ENCODE data around the gene RPRML. TPM values are rescaled to one million over a fixed set of nuclear protein-coding genes. Genes with fewer than 3 reads are reported as not detected.
A peak's percentile ranks its signal among the peaks of the same experiment; 100 is the strongest.
"Not testable (repeated sequence)": the region's sequence is repeated elsewhere in the genome, so short reads cannot be mapped to it uniquely, and the experiment has no call there.

Gene RPRML
- under 1 TPM in 1 of 2 donors, not detected in 1; 0.44 TPM for polyA plus RNA-seq

DNA sequence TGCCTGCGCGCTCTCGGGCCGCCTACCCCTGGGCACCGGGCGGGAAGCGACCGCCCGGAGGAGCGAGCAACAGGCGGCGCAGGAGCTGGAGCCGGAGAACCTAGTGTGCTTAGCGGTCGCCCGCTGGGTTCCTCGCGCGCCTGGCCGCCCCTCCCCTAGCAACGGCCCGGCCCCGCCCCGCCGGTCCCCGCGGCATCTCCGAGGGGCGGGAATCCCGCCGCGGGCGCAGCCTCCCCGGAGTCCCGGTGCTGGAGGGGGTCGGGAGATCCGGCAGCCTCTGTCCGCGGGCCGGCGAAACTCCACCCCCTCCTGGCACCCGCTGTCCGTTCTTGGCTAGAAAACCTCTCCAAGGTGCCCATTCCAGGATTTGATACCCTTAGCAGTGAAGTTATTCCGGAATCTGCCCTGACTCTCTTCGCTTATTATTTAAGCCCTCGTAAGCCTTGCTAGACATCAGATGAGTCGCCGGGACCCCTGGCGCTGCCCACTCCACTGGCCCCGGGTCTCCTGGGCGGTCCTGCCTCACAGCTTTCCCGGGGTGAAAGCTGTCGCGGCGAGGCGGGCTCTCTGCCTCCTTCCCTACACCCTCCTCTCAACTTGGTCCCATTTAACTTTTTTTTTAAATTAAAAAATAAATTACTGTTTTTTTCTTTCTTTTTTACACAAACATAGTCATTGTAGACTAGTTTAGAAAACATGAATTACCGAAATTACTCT is at the start of gene RPRML:
Gene RPRML, minus strand, starts transcription at position 107 of the 717 bp plus-strand sequence. CDS start 246 bp downstream, outside the sequence.
- Histone ChIP-seq H3K27ac (ENCODE audit: low read depth in 2 of 2, low read length in 1 of 2) (no peak within 1 kb of the TSS), H3K4me1 (ENCODE audit: control insufficient read depth in 2 of 2, insufficient read depth in 2 of 2, low read length in 1 of 2) (peaks cover 6 to 10% of the 10 kb centered on the region in 2 donors), H3K4me3 (ENCODE audit: low read depth in 1 of 2, low read length in 2 of 2) (peak within 1 kb of the TSS; percentile 46 to 51), H3K27me3 (ENCODE audit: control insufficient read depth in 1 of 2, insufficient read depth in 2 of 2, low read length in 2 of 2) (peaks cover 0 to 13% of the 10 kb centered on the region in 2 donors), H3K36me3 (ENCODE audit: control insufficient read depth in 2 of 2, insufficient read depth in 2 of 2, low read length in 1 of 2) (no peaks in the 10 kb centered on the region), H3K9me3 (ENCODE audit: control insufficient read depth in 2 of 2, insufficient read depth in 1 of 2, low read depth in 1 of 2, low read length in 1 of 2) (peaks cover 0 to 2% of the 10 kb centered on the region in 2 donors)
- 2% methylated on average over 40 to 57 of the region's 57 CpGs for WGBS, 2 donors

- not testable (repeated sequence) for H3K36me3 ChIP-seq (ENCODE audit: control insufficient read depth in 2 of 2, insufficient read depth in 2 of 2, low read length in 1 of 2); H3K4me1 ChIP-seq (ENCODE audit: control insufficient read depth in 2 of 2, insufficient read depth in 2 of 2, low read length in 1 of 2); H3K9me3 ChIP-seq (ENCODE audit: control insufficient read depth in 2 of 2, insufficient read depth in 1 of 2, low read depth in 1 of 2, low read length in 1 of 2); H3K27ac ChIP-seq (ENCODE audit: low read depth in 2 of 2, low read length in 1 of 2); H3K27me3 ChIP-seq (ENCODE audit: control insufficient read depth in 1 of 2, insufficient read depth in 2 of 2, low read length in 2 of 2); H3K4me3 ChIP-seq (ENCODE audit: low read depth in 1 of 2, low read length in 2 of 2)
- 96% methylated on average over 10 to 12 of the region's 15 CpGs for WGBS, 2 donors
Measured at GRCh38 chr17:47016966-47017365, 37.9 kb upstream of the RPRML start.

DNA sequence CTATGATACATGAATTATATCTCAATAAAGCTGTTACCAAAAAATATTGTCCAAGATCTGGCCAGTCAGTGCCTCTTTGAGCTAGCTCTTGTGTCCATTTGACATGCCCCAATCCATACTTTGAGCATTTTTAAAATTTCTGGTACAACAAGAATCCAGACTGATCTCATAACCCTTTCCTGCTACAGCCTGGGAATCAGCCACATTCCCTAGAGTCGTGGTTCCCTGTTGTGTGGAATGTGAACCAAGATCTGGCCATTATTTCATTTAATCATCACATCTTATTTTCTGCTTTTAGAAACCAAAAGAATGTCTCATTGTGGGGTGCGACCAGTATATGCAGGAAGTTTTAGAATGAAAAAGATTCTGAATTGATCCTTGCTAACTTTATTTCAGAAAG is 34.3 kb upstream of the RPRML start:
- H3K27me3 ChIP-seq (ENCODE audit: control insufficient read depth in 1 of 2, insufficient read depth in 2 of 2, low read length in 2 of 2): no peaks in the 10 kb centered on the region
- no peaks in the 10 kb centered on the region for H3K36me3 ChIP-seq (ENCODE audit: control insufficient read depth in 2 of 2, insufficient read depth in 2 of 2, low read length in 1 of 2)
- no peaks in the 10 kb centered on the region for H3K4me1 ChIP-seq (ENCODE audit: control insufficient read depth in 2 of 2, insufficient read depth in 2 of 2, low read length in 1 of 2)
- H3K27ac ChIP-seq (ENCODE audit: low read depth in 2 of 2, low read length in 1 of 2): no peak overlapping the region
- 86 to 91% methylated on average over 2 of the region's 2 CpGs for WGBS, 2 donors
- no peaks in the 10 kb centered on the region for H3K9me3 ChIP-seq (ENCODE audit: control insufficient read depth in 2 of 2, insufficient read depth in 1 of 2, low read depth in 1 of 2, low read length in 1 of 2)
- H3K4me3 ChIP-seq (ENCODE audit: low read depth in 1 of 2, low read length in 2 of 2): no peak overlapping the region

- H3K27ac ChIP-seq (ENCODE audit: low read depth in 2 of 2, low read length in 1 of 2): no peak overlapping the region
- H3K36me3 ChIP-seq (ENCODE audit: control insufficient read depth in 2 of 2, insufficient read depth in 2 of 2, low read length in 1 of 2): no peaks in the 10 kb centered on the region
- no peaks in the 10 kb centered on the region for H3K27me3 ChIP-seq (ENCODE audit: control insufficient read depth in 1 of 2, insufficient read depth in 2 of 2, low read length in 2 of 2)
- no peaks in the 10 kb centered on the region for H3K9me3 ChIP-seq (ENCODE audit: control insufficient read depth in 2 of 2, insufficient read depth in 1 of 2, low read depth in 1 of 2, low read length in 1 of 2)
- H3K4me3 ChIP-seq (ENCODE audit: low read depth in 1 of 2, low read length in 2 of 2): no peak overlapping the region
- no peaks in the 10 kb centered on the region for H3K4me1 ChIP-seq (ENCODE audit: control insufficient read depth in 2 of 2, insufficient read depth in 2 of 2, low read length in 1 of 2)
Measured at GRCh38 chr17:47012457-47012856, 33.4 kb upstream of the RPRML start.

DNA sequence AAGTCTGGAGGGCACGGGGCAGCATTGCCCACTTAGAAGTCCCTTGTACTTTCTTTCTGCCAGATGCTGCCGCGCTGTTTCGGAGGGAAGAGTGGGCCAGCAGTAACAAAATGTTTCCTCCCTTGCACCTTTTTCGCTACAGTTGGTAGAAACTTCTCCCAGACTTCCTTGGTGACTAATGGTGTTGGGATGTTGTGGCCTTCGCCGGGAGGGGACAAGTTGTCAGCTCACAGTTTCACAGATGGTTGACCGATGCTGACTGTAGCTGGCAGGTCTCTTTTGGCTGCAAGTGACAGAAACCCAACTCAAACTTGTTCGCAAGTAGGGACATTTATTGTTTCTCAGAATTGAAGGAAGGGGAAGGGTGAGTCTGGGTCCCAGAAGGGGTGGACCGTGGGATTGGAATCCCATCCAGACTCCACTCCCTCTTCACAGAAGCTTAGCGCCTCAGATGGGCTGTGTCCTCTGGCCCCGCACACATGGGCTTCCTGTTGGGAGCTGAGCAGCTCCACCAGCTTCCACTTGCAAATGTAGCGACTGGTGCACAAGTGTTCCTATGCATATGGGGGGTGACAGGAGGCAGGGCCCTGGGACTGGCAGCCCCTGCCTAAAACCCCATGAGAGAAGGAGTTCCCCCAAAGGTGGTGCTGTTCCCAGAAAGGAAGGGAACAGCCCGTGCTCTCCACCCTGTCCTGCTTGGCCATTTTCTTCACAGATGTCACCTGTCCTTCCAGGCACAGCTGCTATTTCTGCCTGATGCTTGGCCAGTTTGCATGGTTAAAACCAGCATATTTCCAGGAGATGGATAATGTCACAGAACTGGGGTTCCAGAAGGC is 30.9 kb upstream of the RPRML start:
- no peaks in the 10 kb centered on the region for H3K4me1 ChIP-seq (ENCODE audit: control insufficient read depth in 2 of 2, insufficient read depth in 2 of 2, low read length in 1 of 2)
- no peaks in the 10 kb centered on the region for H3K27me3 ChIP-seq (ENCODE audit: control insufficient read depth in 1 of 2, insufficient read depth in 2 of 2, low read length in 2 of 2)
- no peaks in the 10 kb centered on the region for H3K9me3 ChIP-seq (ENCODE audit: control insufficient read depth in 2 of 2, insufficient read depth in 1 of 2, low read depth in 1 of 2, low read length in 1 of 2)
- no peak overlapping the region for H3K27ac ChIP-seq (ENCODE audit: low read depth in 2 of 2, low read length in 1 of 2)
- 92 to 94% methylated on average over 14 of the region's 14 CpGs for WGBS, 2 donors
- no peak overlapping the region for H3K4me3 ChIP-seq (ENCODE audit: low read depth in 1 of 2, low read length in 2 of 2)
- no peaks in the 10 kb centered on the region for H3K36me3 ChIP-seq (ENCODE audit: control insufficient read depth in 2 of 2, insufficient read depth in 2 of 2, low read length in 1 of 2)

DNA sequence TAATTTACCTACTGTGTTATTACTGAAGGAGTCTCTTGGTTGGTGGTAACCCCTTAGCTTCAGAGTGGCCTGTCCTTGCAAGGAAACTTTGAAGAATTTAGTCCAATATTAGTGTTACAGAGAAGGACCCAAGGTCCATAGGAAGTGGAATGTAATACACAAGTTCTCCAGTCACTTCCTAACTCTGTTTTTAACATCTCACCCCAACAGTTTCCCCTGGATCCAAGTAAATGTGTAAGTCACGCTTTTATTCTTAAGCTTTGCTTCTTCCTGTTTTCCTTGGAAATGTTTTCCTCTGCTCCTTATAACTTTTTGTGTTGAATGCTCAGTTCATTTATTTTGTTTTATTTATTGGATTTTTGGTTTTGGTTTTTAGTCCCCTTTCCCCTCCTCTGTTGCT is 25.9 kb upstream of the RPRML start:
- Histone ChIP-seq H3K4me1 (ENCODE audit: control insufficient read depth in 2 of 2, insufficient read depth in 2 of 2, low read length in 1 of 2) (no peaks in the 10 kb centered on the region), H3K27ac (ENCODE audit: low read depth in 2 of 2, low read length in 1 of 2) (no peak overlapping the region), H3K27me3 (ENCODE audit: control insufficient read depth in 1 of 2, insufficient read depth in 2 of 2, low read length in 2 of 2) (no peaks in the 10 kb centered on the region), H3K36me3 (ENCODE audit: control insufficient read depth in 2 of 2, insufficient read depth in 2 of 2, low read length in 1 of 2) (no peaks in the 10 kb centered on the region), H3K4me3 (ENCODE audit: low read depth in 1 of 2, low read length in 2 of 2) (no peak overlapping the region), H3K9me3 (ENCODE audit: control insufficient read depth in 2 of 2, insufficient read depth in 1 of 2, low read depth in 1 of 2, low read length in 1 of 2) (no peaks in the 10 kb centered on the region)
- 74 to 77% methylated on average over 1 of the region's 1 CpG for WGBS, 2 donors

- WGBS, 2 donors: 79 to 89% methylated on average over 4 to 5 of the region's 5 CpGs
- not testable (repeated sequence) for H3K4me3 ChIP-seq (ENCODE audit: low read depth in 1 of 2, low read length in 2 of 2); H3K4me1 ChIP-seq (ENCODE audit: control insufficient read depth in 2 of 2, insufficient read depth in 2 of 2, low read length in 1 of 2); H3K36me3 ChIP-seq (ENCODE audit: control insufficient read depth in 2 of 2, insufficient read depth in 2 of 2, low read length in 1 of 2); H3K27ac ChIP-seq (ENCODE audit: low read depth in 2 of 2, low read length in 1 of 2); H3K27me3 ChIP-seq (ENCODE audit: control insufficient read depth in 1 of 2, insufficient read depth in 2 of 2, low read length in 2 of 2); H3K9me3 ChIP-seq (ENCODE audit: control insufficient read depth in 2 of 2, insufficient read depth in 1 of 2, low read depth in 1 of 2, low read length in 1 of 2)
Measured at GRCh38 chr17:47003864-47004263, 24.8 kb upstream of the RPRML start.

GRCh38 chr17:46995841-46996571 is 17.0 kb upstream of the RPRML start:
- 73 to 74% methylated on average over 4 of the region's 4 CpGs for WGBS, 2 donors
- Histone ChIP-seq H3K4me3 (ENCODE audit: low read depth in 1 of 2, low read length in 2 of 2) (no peak overlapping the region), H3K27me3 (ENCODE audit: control insufficient read depth in 1 of 2, insufficient read depth in 2 of 2, low read length in 2 of 2) (no peaks in the 10 kb centered on the region), H3K27ac (ENCODE audit: low read depth in 2 of 2, low read length in 1 of 2) (no peak overlapping the region), H3K36me3 (ENCODE audit: control insufficient read depth in 2 of 2, insufficient read depth in 2 of 2, low read length in 1 of 2) (no peaks in the 10 kb centered on the region), H3K9me3 (ENCODE audit: control insufficient read depth in 2 of 2, insufficient read depth in 1 of 2, low read depth in 1 of 2, low read length in 1 of 2) (no peaks in the 10 kb centered on the region), H3K4me1 (ENCODE audit: control insufficient read depth in 2 of 2, insufficient read depth in 2 of 2, low read length in 1 of 2) (no peaks in the 10 kb centered on the region)

GRCh38 chr17:46994993-46995392 is 15.9 kb upstream of the RPRML start:
- Histone ChIP-seq H3K4me3 (ENCODE audit: low read depth in 1 of 2, low read length in 2 of 2) (no peak overlapping the region), H3K36me3 (ENCODE audit: control insufficient read depth in 2 of 2, insufficient read depth in 2 of 2, low read length in 1 of 2) (no peaks in the 10 kb centered on the region), H3K27me3 (ENCODE audit: control insufficient read depth in 1 of 2, insufficient read depth in 2 of 2, low read length in 2 of 2) (no peaks in the 10 kb centered on the region), H3K9me3 (ENCODE audit: control insufficient read depth in 2 of 2, insufficient read depth in 1 of 2, low read depth in 1 of 2, low read length in 1 of 2) (no peaks in the 10 kb centered on the region), H3K27ac (ENCODE audit: low read depth in 2 of 2, low read length in 1 of 2) (no peak overlapping the region), H3K4me1 (ENCODE audit: control insufficient read depth in 2 of 2, insufficient read depth in 2 of 2, low read length in 1 of 2) (no peaks in the 10 kb centered on the region)
- 85 to 89% methylated on average over 2 of the region's 2 CpGs for WGBS, 2 donors
